Activated effector memory CD4-positive, alpha-beta T cell treated with Interleukin-2 at 50 U/mL for 16 hours (primary cell): ENCODE measurements around the gene RBM14.
"Not testable (repeated sequence)": the region's sequence is repeated elsewhere in the genome, so short reads cannot be mapped to it uniquely, and the experiment has no call there.

Experiments used
- DNase-seq: peaks from one replicate; pipeline ENCODE4 v3.0.0-alpha.2; 2020

RBM14 gene

GRCh38 chr11:66600219-66600618 lies 16.2 kb upstream of the RBM14 start:
- no peak for DNase-seq

- DNase-seq = no peak
Measured at GRCh38 chr11:66600631-66601233, 15.7 kb upstream of the RBM14 start.

- DNase-seq = no peak
Measured at GRCh38 chr11:66603072-66603471, 13.4 kb upstream of the RBM14 start.

GRCh38 chr11:66604155-66604554 lies 12.3 kb upstream of the RBM14 start:
- no peak for DNase-seq

GRCh38 chr11:66606608-66607007 lies 9.8 kb upstream of the RBM14 start:
- not testable (repeated sequence) for DNase-seq

GRCh38 chr11:66607126-66607834 lies 9.2 kb upstream of the RBM14 start:
- no peak for DNase-seq

GRCh38 chr11:66609721-66610617 lies 6.5 kb upstream of the RBM14 start:
- no peak for DNase-seq

GRCh38 chr11:66612458-66612857 lies 4.0 kb upstream of the RBM14 start:
- DNase-seq = no peak

- no peak for DNase-seq
Measured at GRCh38 chr11:66614073-66614472, 2.4 kb upstream of the RBM14 start.

- no peak for DNase-seq
Measured at GRCh38 chr11:66617155-66617834, 865 bp downstream of the RBM14 start.

- no peak for DNase-seq
Measured at GRCh38 chr11:66619080-66619554, 2.7 kb downstream of the RBM14 start.

GRCh38 chr11:66624450-66624849 lies 8.0 kb downstream of the RBM14 start:
- no peak for DNase-seq

GRCh38 chr11:66625041-66625751 lies 8.8 kb downstream of the RBM14 start:
- DNase-seq = no peak

- DNase-seq = no peak
Measured at GRCh38 chr11:66625752-66626149, 9.3 kb downstream of the RBM14 start.

GRCh38 chr11:66626382-66626781 lies 10.0 kb downstream of the RBM14 start:
- no peak for DNase-seq

GRCh38 chr11:66626926-66627325 lies 10.5 kb downstream of the RBM14 start:
- DNase-seq = no peak

GRCh38 chr11:66628061-66628603 lies 11.7 kb downstream of the RBM14 start:
- DNase-seq = no peak

- DNase-seq = no peak
Measured at GRCh38 chr11:66629356-66629755, 12.9 kb downstream of the RBM14 start.

GRCh38 chr11:66631883-66632282 lies 15.5 kb downstream of the RBM14 start:
- no peak for DNase-seq

- DNase-seq = no peak
Measured at GRCh38 chr11:66632952-66633351, 16.5 kb downstream of the RBM14 start.

- DNase-seq = no peak
Measured at GRCh38 chr11:66636411-66636810, 20.0 kb downstream of the RBM14 start.

- no peak for DNase-seq
Measured at GRCh38 chr11:66637557-66638176, 21.2 kb downstream of the RBM14 start.
